ENCODE measurements around the gene TSC22D1.
"Not testable (repeated sequence)": the region's sequence is repeated elsewhere in the genome, so short reads cannot be mapped to it uniquely, and the experiment has no call there.

The TSC22D1 gene

DNA sequence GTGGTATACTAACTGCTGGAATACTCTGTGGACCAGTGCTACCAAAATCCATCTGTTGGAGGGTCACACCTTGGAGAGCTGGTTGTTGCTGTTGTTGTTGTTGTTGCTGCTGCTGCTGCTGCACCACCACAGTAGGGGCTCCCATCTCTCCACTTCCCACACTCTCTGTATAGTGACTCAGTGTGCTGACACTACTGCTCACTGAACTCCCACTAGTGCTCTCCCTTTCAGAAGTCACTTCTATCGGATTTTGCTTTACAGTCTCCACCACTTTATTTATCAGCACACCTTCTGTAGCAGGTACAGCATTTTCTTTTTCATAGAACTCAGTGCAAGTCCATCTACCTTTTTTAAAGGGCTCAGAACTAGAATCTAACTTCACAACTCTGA lies 1.7 kb downstream of the TSC22D1 start:
- no peak overlapping the region for H3K4me3 ChIP-seq
- H3K27ac ChIP-seq, result no peak overlapping the region

DNA sequence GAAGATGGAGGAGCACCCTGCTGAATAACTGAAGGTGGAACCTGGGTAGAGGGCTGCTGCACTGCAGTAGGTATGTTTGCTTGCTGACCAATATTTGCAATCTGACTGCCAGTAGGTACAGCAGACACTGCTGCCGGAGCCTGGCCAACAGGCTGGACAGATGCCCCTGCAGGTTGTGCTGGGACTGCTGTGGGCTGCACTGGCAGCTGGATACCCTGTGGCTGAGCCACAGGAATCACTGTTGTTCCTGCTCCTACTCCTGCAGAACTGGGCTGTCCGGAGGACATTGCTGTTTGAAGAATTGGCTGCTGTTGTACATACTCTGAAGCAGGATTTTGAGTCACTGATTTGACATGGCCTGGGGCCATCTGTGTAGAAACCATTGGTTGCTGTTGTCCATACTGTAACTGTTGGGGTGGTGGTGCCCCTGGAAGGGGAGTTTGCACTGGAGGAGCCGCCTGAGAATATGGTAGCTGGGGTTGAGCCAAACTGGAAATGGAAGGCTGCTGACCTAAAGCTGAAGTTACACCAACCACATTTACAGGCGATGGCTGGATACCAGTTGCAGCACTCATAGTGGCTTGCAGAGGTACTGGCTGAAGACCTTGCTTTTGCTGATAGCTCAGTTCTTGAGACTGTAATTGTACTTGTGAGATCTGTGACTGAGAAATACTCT lies 2.2 kb downstream of the TSC22D1 start:
- no peak overlapping the region for H3K4me3 ChIP-seq
- no peak overlapping the region for H3K27ac ChIP-seq

DNA sequence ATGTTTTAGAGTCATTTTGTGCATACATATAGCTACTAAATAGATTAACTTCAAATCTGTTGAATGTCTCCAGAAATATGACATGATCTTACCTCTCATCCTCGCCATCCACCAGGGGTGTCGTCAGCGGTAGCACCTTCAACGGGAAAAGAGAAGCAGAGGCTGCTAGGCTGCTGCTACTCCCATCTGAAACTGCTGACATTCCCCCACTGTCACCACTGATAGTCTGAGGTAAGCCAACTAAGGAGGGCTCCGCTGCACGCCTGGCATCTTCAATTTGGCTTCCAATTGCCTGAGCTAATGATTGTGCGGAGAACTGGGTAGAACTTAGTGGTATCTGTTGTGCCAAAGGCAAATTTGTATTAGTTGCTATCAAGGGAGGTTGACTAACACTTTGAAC lies 3.1 kb downstream of the TSC22D1 start:
- H3K4me3 ChIP-seq, result no peak overlapping the region
- H3K27ac ChIP-seq, result no peak overlapping the region

DNA sequence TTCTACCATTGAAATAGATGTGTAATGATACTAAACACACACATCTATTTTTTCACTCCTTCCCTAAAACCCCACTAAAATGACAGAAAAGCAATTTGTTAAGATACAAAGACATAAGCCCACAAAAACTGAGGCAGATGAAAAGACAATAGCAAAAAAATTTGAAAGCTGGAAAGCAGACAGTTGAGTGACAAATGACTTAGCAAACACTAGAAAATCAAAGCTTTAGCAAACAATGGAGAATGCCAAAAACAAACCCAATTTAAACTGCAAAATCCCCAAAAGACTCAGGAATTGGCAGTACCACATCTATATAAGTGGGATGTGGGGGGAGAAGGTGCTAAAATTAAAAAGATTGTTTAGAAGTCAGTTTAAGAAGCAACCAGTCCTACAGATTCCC lies 9.5 kb downstream of the TSC22D1 start:
- H3K4me3 ChIP-seq, result no peak overlapping the region
- no peak overlapping the region for H3K27ac ChIP-seq

DNA sequence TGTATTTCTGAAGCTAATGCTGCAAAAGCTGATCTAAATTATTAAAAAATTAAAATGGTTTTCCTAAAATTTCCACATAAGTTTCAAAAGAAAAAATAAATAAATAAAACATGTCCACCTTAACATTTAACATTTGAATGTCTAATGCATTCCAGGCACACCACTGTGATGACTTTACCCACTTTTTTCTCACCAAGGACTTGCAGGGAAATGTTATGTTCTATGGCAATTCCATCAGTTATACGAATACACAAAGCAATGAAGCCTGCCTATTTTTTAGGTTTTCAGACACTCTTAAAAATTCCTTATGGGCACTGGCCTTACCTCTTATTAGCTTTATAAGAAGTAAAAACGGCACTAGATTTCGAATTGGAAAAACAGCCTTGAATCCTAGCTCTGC lies 10.2 kb downstream of the TSC22D1 start:
- no peak overlapping the region for H3K27ac ChIP-seq
- H3K4me3 ChIP-seq, result no peak overlapping the region

DNA sequence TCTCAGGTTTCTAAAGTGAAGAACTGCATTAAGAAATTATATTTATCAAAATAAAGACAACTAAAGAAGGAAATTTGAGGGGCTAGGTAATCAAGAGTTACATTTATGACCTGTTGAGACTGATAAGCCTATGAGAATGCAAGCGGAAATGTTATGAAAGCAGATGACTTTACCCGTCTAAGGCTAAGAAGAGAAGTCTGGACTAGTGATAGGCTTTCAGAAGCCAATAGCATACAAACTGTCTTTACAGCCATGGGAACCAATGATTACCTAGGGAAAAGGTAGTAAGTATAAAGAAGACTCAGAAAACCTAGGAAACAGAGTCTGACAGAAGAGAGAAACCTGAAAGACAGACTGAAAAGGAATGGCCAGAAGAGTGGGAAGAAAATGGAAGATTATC lies 11.2 kb downstream of the TSC22D1 start:
- Histone ChIP-seq H3K4me3 (no peak overlapping the region), H3K27ac (no peak overlapping the region)

DNA sequence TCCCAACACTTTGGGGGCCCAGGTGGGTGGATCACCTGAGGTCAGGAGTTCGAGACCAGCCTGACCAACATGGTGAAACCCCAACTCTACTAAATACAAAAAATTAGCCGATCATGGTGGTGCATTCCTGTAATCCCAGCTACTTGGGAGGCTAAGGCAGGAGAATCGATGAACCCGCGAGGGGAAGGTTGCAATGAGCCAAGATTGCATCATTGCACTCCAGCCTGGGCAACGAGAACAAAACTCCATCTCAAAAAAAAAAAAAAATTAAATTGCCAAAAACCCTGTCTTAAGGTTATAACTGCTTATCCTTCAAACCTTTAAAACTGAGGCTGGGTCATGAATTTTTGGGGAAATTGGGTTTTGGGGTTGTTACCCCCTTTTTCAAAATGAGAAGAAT lies 13.3 kb downstream of the TSC22D1 start:
- H3K27ac ChIP-seq, H3K4me3 ChIP-seq: not testable (repeated sequence)

DNA sequence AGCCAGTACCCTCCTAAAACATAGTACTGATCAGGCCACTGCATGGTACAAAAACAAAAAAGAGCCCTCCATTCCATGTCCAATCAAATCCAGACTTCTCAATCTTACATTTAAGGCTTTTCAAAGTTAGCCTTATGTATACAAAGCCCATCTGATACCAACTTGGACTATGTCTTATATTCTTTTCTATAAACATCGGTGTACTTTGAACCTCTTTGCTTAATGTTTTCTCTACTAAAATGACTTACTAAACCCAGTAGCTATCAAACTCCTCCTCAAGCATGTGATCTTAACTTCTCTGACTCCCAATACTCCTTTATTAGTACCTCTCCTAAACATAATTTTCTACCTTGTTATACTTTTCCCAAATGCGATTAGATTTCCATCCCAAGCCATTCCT lies 14.8 kb downstream of the TSC22D1 start:
- Histone ChIP-seq H3K4me3 (no peak overlapping the region), H3K27ac (no peak overlapping the region)

DNA sequence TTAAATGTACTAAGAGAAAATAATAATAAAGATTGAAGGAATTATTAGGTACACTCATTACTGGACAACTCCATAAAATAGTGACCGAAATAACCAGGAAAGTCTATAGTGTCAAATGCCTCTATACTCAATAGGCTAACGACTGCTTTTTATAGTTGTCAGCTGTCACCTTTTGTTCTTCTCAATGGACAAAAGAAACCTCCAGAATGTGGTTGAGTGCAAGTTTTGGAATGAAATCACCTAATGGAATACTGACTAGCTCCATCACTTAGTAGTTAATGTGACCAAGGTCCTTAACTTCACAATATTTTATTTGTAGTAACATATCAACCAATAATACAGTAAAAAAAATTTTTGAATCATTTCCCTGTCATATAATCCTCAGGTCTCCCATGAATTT lies 18.1 kb downstream of the TSC22D1 start:
- Histone ChIP-seq H3K27ac (no peak overlapping the region), H3K4me3 (no peak overlapping the region)

DNA sequence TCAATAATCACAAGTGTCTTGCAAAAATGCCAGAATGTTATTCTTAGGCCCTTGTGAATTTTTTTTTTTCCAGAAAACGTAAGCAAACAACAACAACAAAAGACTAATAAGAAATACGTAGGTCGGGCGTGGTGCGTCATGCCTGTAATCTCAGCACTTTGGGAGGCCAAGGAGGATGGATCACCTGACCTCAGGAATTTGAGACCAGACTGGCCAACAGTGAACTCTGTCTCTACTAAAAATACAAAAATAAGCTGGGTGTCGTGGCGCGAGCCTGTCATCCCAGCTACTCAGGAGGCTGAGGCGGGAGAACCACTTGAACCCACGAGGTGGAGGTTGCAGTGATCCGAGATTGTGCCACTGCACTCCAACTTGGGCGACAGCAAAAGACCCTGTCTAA lies 20.9 kb downstream of the TSC22D1 start:
- H3K27ac ChIP-seq, result no peak overlapping the region
- H3K4me3 ChIP-seq, result no peak overlapping the region

DNA sequence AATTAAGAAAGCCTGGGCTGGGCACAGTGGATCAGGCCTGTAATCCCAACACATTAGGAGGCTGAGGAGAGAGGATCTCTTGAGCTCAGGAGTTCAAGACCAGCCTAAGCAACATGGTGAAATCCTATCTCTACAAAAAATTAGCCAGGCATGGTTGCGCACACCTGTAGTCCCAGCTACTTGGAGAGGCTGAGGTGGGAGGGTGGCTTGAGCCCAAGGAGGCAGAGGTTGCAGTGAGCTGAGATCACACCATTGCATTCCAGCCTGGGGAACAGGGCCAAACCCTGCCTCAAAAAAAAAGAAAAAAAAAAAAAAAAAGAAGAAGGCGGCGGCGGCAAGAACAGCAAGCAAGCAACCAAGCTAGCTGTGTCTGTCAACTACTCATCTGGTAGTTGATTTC lies 26.7 kb downstream of the TSC22D1 start:
- no peak overlapping the region for H3K4me3 ChIP-seq

DNA sequence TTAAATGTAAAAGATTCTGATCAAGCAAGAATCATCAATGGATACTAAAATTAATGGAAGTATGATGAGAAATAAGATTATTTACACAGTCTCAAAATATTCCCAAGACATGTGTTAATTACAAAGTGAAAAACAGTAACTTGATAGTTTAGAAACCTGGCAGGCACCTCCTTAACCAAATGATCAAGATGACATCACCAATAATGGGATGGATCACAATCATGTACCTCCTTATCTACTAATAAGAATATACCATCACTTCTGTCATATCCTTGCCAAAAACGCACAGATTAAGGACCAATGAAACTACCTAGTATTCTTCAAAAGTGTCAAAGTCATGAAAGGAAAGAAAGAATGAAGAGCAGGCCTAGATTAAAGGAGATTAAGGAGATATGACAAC lies 30.0 kb downstream of the TSC22D1 start:
- no peak overlapping the region for H3K4me3 ChIP-seq

More for the DNA sequence above, 26.7 kb downstream of the TSC22D1 start:
- no peak overlapping the region for H3K27ac ChIP-seq

DNA sequence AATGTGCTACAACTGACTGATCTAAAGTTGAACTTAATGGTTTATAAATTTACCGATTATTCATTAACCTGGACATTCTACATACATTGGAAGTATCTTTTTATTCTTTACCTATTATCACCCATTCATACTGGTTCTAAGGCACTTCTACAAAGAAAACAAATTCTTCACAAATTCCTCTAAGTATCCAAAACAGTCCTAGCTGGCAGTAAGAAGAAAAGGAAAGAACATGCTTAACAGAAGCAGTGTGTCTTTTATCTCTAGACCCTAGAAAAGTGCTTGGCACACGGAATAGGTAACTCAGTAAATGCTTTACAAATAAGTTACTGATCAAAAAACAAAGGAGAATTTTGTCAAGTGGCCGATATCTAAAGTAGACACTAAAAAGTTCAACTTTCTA lies 32.8 kb downstream of the TSC22D1 start:
- Histone ChIP-seq H3K4me3 (no peak overlapping the region), H3K27ac (no peak overlapping the region)

More for the DNA sequence above, 30.0 kb downstream of the TSC22D1 start:
- no peak overlapping the region for H3K27ac ChIP-seq

DNA sequence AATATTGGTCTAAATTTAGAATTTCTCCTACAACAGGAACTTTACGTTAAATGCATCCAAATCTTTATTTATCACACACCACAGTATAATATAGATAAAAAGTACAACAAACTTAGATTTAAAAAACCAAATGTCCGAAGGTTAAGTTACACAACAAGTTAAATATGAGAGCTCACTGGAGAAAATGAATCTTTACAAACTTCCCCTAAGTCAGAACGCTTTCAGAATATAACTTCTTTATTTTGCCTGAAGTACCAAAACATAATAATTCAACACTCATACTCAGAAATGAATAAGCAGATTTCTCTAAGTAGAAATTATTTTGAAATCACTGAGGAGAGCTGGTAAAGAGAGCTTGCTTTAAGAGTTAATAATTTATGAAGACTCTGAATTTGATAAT lies 33.8 kb downstream of the TSC22D1 start:
- Histone ChIP-seq H3K27ac (no peak overlapping the region), H3K4me3 (no peak overlapping the region)

DNA sequence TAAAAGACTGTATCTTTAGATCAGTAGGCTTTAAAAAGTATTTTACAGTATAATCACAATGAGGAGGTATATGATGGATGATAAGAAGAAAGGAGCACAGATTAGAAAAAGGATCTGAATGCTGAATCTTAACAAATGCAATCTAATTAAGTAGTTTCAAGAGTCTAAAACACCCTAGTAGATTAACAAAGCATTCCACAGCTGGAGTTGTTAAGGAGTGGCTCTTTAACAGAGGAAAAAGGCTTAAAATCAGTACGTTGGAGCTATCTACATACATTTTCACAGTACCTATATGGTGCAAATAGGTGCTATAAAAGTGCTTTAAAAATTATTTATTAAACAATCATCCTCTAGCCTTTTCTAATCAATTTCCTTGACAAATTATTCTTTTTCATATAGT lies 34.5 kb downstream of the TSC22D1 start:
- H3K27ac ChIP-seq, result no peak overlapping the region
- H3K4me3 ChIP-seq, result no peak overlapping the region

DNA sequence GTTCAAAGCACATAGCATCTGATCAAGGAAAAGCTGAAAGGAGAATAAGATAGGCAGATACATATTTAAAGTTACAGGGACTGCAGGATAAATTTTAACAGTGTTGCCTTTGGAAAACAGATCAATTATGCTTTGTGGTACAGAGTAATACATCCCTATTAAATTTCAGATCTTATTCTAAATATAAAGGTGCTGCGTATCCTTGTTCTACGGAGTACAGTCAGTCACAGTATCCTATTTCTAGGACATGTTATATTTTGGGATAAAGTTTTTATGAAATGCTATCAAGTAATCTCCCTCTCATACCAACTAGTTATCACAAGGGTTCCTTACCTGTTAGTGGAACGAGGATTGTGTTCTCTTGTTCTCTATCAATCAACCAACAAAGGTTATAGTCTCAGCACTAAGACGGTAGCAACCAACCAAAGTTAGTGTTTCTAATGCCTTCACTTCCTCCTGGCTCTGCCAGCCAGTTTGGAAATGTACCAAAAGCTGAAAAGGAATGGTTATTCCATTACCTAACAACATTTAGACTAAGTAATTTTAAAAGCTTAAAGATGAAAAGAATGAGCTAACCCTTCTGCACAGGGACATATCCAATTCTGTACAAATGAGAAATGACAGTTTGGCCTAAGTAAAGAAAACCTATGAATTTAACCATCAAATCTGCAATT lies 35.2 kb downstream of the TSC22D1 start:
- H3K27ac ChIP-seq, result no peak overlapping the region
- H3K4me3 ChIP-seq, result no peak overlapping the region

DNA sequence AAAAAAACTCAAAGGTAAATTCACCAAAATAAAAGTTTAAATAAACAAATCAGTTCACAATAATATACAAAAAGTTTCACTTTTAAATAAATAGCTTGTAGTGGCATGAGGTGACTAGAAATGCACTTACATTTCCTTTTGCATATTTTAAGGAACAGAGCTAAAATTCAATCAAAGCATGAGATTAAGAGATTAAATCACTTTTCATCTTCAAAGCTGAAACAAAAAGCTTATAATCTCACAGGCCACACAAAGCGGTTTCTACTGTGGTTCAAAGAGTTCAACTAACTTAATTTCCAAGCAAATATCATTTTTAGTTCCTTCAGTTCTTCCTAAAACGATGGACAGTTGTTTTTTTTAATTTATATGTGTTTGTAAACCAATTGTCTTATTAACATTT lies 38.9 kb downstream of the TSC22D1 start:
- Histone ChIP-seq H3K27ac (no peak overlapping the region), H3K4me3 (no peak overlapping the region)

DNA sequence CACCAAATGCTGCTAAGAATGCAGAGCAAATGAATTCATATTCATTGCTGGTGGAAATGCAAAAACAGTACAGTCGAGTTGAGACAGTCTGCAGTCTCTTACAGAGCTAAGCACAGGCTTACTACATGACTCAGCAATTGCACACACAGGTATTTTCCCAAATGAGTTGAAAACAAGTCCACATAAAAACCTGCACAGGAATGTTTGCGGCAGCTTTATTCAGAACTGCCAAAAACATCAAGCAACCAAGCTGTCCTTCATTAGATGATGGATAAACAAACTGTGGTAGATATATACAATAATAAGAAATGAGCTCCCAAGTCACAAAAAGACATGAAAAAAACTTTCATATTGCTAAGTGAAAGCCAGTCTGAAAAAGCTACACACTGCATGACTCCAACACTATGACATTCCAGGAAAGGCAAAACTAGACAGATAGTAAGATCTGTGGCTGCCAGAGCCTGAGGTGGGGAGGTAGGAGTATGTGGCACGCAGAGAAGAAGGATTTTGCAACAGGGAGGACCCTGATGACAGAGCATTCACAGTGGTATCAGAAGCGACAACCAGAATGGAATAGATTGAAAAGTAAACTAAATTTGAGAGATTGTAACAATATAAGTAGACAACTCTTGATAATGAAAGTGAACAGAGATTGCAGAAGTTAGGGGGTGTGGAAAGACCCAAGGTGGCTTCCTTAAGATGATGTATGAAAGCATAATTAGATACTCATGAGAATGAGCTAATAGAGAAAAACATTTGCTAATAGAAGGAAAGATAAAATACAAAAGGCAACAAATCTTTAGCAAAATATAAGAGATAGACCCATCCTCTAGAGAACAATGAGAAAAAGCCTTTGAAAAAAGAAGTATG lies 52.7 kb downstream of the TSC22D1 start:
- H3K27ac ChIP-seq, result no peak overlapping the region
- H3K4me3 ChIP-seq, result no peak overlapping the region

DNA sequence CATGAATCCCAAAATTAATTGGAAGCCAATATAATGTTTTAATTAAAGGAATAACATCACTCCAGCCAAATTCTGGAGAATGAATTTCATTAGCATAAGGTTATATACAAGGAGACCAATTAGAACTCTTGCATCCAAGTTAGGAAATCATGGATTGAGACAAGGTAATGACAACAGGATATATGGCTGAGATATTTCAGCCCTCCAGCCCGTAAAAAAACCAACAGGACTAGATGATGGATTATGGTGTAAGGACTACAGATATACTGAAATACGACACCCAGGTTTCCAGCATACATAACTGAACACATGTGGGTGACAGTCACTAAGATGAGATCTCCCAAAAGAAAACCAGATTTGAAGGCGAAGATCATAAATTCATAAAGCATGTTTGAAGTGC lies 56.5 kb downstream of the TSC22D1 start:
- H3K27ac ChIP-seq, result no peak overlapping the region
- H3K4me3 ChIP-seq, result no peak overlapping the region

DNA sequence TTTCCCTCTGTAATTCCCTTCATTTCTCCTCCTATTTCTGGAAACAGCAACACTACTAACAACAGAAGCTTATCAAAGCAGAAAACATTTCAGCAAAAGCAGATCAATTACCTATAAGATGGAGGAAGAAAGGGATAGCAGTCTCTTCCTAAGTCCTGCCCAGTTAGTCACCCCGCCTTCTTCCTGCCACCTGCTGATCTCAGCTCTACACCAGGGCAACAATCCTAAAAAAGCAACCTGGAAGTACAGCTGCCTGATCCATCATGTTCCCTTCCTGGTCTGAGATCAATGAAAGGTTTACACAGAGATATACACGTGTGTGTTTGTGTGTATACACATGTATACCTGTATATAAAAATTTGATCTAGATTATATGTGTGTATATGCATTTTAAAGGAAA lies 59.4 kb downstream of the TSC22D1 start:
- H3K27ac ChIP-seq, result no peak overlapping the region

DNA sequence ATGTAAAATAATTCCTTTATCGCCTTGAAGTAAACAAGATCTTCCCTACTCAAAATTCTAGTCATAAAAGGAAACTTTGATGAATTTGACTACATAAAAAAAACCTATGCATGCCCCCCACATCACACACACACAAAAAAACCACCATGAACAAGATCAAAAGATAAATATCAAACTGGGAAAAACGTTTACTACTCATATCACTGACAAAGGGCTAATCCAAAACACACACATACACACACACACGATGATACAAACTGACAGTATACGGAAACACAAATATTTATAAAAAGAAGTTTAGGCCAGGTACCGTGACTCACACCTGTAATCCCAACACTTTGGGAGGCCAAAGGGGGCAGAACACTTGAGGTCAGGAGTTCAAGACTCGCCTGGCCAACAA lies 61.9 kb downstream of the TSC22D1 start:
- Histone ChIP-seq H3K4me3 (no peak overlapping the region), H3K27ac (no peak overlapping the region)

More for the DNA sequence above, 59.4 kb downstream of the TSC22D1 start:
- no peak overlapping the region for H3K4me3 ChIP-seq

Measured in skin epidermis (tissue), 12 donors.